Heart right ventricle (tissue), 16 donors: Measurements from ENCODE around the gene ITSN1. TPM values are rescaled to one million over a fixed set of nuclear protein-coding genes. Genes with fewer than 3 reads are reported as not detected.

Experiments used
- ATAC-seq, 8 donors: fragments of 200-7000 bp; cut with Tn5 transposase; one replicate each; pipeline ENCODE4 v1.9.1; 2020; ENCODE audit warnings: mild to moderate bottlenecking in 8 of 8, moderate library complexity in 8 of 8, moderate number of reproducible peaks in 1 of 8
- DNase-seq, 2 donors: peaks; one replicate each; pipeline ENCODE4 v3.0.0-alpha.2; 2020
- H3K27ac ChIP-seq, 10 donors: fragments of 200-600 bp; sonication (generic) in 2 of 10; one replicate each; pipeline versions ENCODE4 v1.5.0 to v1.8.0; 2020 to 2022; ENCODE audit warnings: mild to moderate bottlenecking in 3 of 10
- H3K27me3 ChIP-seq, 7 donors: fragments of 200-600 bp; one replicate each; pipeline ENCODE4 v1.8.0; 2021 to 2022; ENCODE audit warnings: mild to moderate bottlenecking in 2 of 7
- H3K36me3 ChIP-seq, 9 donors: fragments of 200-600 bp; sonication (generic) in 1 of 9; one replicate each; pipeline versions ENCODE4 v1.5.0 to v1.8.0; 2020 to 2022; ENCODE audit warnings: mild to moderate bottlenecking in 2 of 9
- H3K4me1 ChIP-seq, 9 donors: fragments of 200-600 bp; sonication (generic) in 1 of 9; one replicate each; pipeline versions ENCODE4 v1.5.0 to v1.8.0; 2020 to 2022; ENCODE audit warnings: mild to moderate bottlenecking in 4 of 9
- H3K4me3 ChIP-seq, 10 donors: fragments of 200-600 bp; sonication (generic) in 2 of 10; one replicate each; pipeline versions ENCODE4 v1.5.0 to v1.8.0; 2020 to 2022; ENCODE audit warnings: mild to moderate bottlenecking in 7 of 10, moderate library complexity in 2 of 10
- H3K9me3 ChIP-seq, 11 donors: fragments of 200-600 bp in 10 of 11; sonication (generic) in 2 of 11; one replicate each; pipeline versions ENCODE4 v1.5.0 to v1.8.0; 2013 to 2022; ENCODE audit warnings: mild to moderate bottlenecking in 2 of 11, control low read depth in 1 of 11, moderate library complexity in 1 of 11
- CTCF ChIP-seq, 9 donors: fragments of 200-600 bp; sonication (generic) in 2 of 9; IDR thresholded peaks; one replicate each; pipeline versions ENCODE4 v1.5.0 to v1.8.0; 2021 to 2022; ENCODE audit warnings: antibody characterized with exemption in 9 of 9, mild to moderate bottlenecking in 5 of 9, moderate library complexity in 1 of 9
- WGBS, 2 donors: extraction: QIAGEN DNeasy Blood & Tissue Kit; methylation state at CpG; one replicate each; pipeline ENCODE4 v1.1.7; 2013; ENCODE audit warnings: inconsistent platforms in 1 of 2; 5-methylcytosine and 5-hydroxymethylcytosine counted together
- intact Hi-C, 10 donors: fragments of 100-400 bp; cut with DNase I; formaldehyde crosslinking; loops; one replicate each; pipeline versions ENCODE4 v1.11.1 to v1.14.2; 2022
- polyA plus RNA-seq, 2 donors: library from polyadenylated mRNA; stranded (reverse); fragments of 200-250 nt; gene quantifications; one replicate each; pipeline ENCODE4 v1.2.3, GENCODE V29; 2013
- total RNA-seq, 10 donors: library from RNA; stranded (reverse); fragmentation: NEBNext Ultra II Directional in 3 of 10; extraction: Animal tissue kit (Norgen Biotek cat#: 25700) in 3 of 10; gene quantifications; one replicate each; pipeline versions ENCODE4 v1.2.1 to v1.2.4, GENCODE V29; 2021 to 2023
- donor health status: Arrhythmogenic right ventricular cardiomyopathy.
- donor health status: ischemic (EF 13 %, LVEDD 7.1; RV severe dilation, severe dysfunction).
- donor health status: healthy with polysubstance abuse.
- donor health status: DM: no; HTN: yes; CAD: no.
- donor health status: DM: no; HTN: no; CAD: no.
- donor health status: ischemic (EF 25% LVEDD 6.9; RV normal size, moderate dysfunction).
- donor health status: ischemic (EF 25% LVEDD 5.7; RV mildly dilated, moderate dysfunction).
- donor health status: healthy.
- donor health status: DM: yes; HTN: yes; CAD: no.
- donor health status: Ischemic cardiomyopathy.
- donor health status: ischemic (EF 35%, LVEDD 5.7; RV mildly dilated, moderate dysfunction).
- donor health status: nonischemic (EF 11% LVEDD 7.7; RV severe dilation, severe dysfunction).
- donor health status: DM: yes; HTN: yes; CAD: no.
- donor health status: PGD.
- donor health status: ischemic (EF 29% LVEDD 5.4; RV normal size, mild dysfunction).
- donor health status: nonischemic (EF 23%, LVEDD 6.1; RV moderate dilation, normal function).

Gene ITSN1
- total and polyA plus RNA-seq, 12 donors: 14.6 to 47.3 (median 32.3) TPM

DNA sequence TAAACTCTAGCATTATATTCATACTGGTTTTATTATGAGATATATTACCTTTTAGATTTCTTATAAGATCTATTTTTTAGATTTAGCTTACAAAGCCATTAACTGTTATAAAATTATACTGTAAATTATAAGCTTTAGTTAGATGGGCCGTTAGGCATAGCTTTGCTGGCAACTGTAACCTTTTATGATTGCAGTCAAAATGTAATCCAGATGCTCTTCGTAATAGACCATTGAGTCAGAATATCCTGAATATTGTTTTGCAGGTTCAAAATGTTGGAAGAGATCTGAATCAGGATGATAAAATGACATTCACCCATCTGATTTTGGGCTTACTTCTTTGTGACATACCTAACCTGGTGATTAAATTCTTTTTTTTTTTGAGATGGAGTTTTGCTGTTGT, 20.9 kb downstream of the ITSN1 start:
- no peaks in the 10 kb centered on the region for H3K36me3 ChIP-seq
- no peak overlapping the region for H3K4me3 ChIP-seq
- peaks cover 0 to 9% (median 0%) of the 10 kb centered on the region in 11 donors for H3K9me3 ChIP-seq
- intact Hi-C loops: loop anchor here in 1 of 10 donors (5.0 kb wide), 1 partner anchor 34 kb away; no protein-coding TSS in a partner anchor
- DNase-seq (no peak), ATAC-seq (no peak)
- H3K4me1 ChIP-seq: peaks cover 0 to 43% (median 26%) of the 10 kb centered on the region in 9 donors
- WGBS, 2 donors: 91 to 94% methylated on average over 2 of the region's 2 CpGs
- no peak overlapping the region for H3K27ac ChIP-seq
- TF ChIP-seq CTCF (IDR thresholded peaks at IDR 0.05): no peak
- H3K27me3 ChIP-seq: no peaks in the 10 kb centered on the region

GRCh38 chr21:33664135-33664534, 21.8 kb downstream of the ITSN1 start:
- peaks cover 0 to 9% (median 0%) of the 10 kb centered on the region in 11 donors for H3K9me3 ChIP-seq
- H3K36me3 ChIP-seq: no peaks in the 10 kb centered on the region
- 99% methylated on average over 3 of the region's 3 CpGs for WGBS, 2 donors
- H3K27me3 ChIP-seq: no peaks in the 10 kb centered on the region
- H3K4me1 ChIP-seq: peaks cover 0 to 39% (median 22%) of the 10 kb centered on the region in 9 donors
- ATAC-seq (no peak), DNase-seq (no peak)
- no peak overlapping the region for H3K27ac ChIP-seq
- no peak for TF ChIP-seq CTCF (IDR thresholded peaks at IDR 0.05)
- intact Hi-C loops: loop anchor here in 1 of 10 donors (5.0 kb wide), 1 partner anchor 33 kb away; no protein-coding TSS in a partner anchor
- no peak overlapping the region for H3K4me3 ChIP-seq

DNA sequence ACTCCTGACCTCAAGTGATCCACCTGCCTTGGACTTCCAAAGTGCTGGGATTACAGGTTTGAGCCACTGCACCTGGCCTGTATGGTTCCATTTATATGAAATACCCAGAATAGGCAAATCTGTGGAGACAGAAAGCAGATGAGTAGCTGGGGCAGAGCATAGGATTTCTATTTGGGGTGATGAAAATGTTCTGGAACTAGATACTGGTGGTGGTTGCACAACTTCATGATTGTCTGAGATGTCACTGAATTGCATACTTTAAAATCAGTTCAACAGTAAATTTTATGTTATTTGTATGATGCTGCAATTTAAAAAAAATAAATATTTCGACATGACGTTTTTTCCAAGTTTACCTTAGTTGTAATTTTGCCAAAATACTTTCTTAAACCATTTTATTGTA, 23.9 kb downstream of the ITSN1 start:
- Histone ChIP-seq H3K36me3 (no peaks in the 10 kb centered on the region), H3K27ac (no peak overlapping the region), H3K27me3 (no peaks in the 10 kb centered on the region), H3K9me3 (peaks cover 0 to 6% (median 0%) of the 10 kb centered on the region in 11 donors), H3K4me1 (peaks cover 0 to 31% (median 13%) of the 10 kb centered on the region in 9 donors), H3K4me3 (no peak overlapping the region)
- no peak for TF ChIP-seq CTCF (IDR thresholded peaks at IDR 0.05)
- WGBS, 2 donors: 83 to 96% methylated on average over 2 of the region's 2 CpGs
- DNase-seq (no peak), ATAC-seq (no peak)
- intact Hi-C loops: no loop called here

- peak overlapping the region in 1 of 10 donors; percentile 20 for H3K27ac ChIP-seq
- H3K27me3 ChIP-seq: no peaks in the 10 kb centered on the region
- no peak overlapping the region for H3K4me3 ChIP-seq
- 35 to 51% methylated on average over 6 of the region's 6 CpGs for WGBS, 2 donors
- H3K36me3 ChIP-seq: peaks cover 0 to 4% (median 0%) of the 10 kb centered on the region in 9 donors
- DNase-seq (no peak), ATAC-seq (peak in 1 of 8 donors; percentile 41)
- H3K4me1 ChIP-seq: peaks cover 0 to 31% (median 14%) of the 10 kb centered on the region in 9 donors
- TF ChIP-seq CTCF (IDR thresholded peaks at IDR 0.05): no peak
- intact Hi-C loops: no loop called here
- no peaks in the 10 kb centered on the region for H3K9me3 ChIP-seq
Observed at GRCh38 chr21:33667636-33668035, 25.3 kb downstream of the ITSN1 start.
